Measurements from ENCODE around the gene XPO6. TPM values are rescaled to one million over a fixed set of nuclear protein-coding genes. Genes with fewer than 3 reads are reported as not detected.

The XPO6 gene
- total RNA-seq, 1 experiment from 2014 or later: 124 TPM

DNA sequence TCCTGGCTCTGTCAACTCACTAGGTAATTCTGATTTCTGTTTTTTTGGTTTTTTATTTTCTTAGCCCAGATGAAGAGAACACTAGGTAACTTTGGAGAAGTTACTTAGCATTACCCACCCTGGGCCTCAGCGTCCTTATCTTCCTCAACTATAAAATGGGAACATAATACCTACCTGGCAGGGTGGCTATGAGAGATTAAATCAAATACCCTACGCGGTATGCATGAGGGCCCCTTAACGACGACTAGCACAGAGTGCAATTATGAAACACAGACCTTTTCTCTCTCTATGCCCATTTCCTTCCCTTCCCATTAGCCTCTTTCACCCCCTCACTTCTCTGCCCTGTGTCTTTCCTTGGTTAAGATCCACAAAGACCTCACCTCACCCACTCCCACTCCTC, 11.1 kb downstream of the XPO6 start:
- H3T11ph ChIP-seq (ENCODE audit: low read length): no peak overlapping the region
- peaks cover 6% of the 10 kb centered on the region in 2 experiments; a peak in 3 of 4 replicates for H3K4me1 Mint-ChIP-seq
- H3K4me1 ChIP-seq (ENCODE audit: insufficient read depth, low read length): no peaks in the 10 kb centered on the region
- peaks cover 16% of the 10 kb centered on the region; the same call in 1 of the 2 replicates for H3K79me2 ChIP-seq (ENCODE audit: insufficient read depth, low read length)
- no peak overlapping the region for H4K5ac ChIP-seq (ENCODE audit: insufficient read length, low read depth, low read length)
- H2AFZ ChIP-seq (ENCODE audit: low read length): no peak overlapping the region
- H3K4ac ChIP-seq (ENCODE audit: low read depth, low read length): no peak overlapping the region
- no peaks in the 10 kb centered on the region for H3K9me3 ChIP-seq (ENCODE audit: control insufficient read depth, low read depth, low read length)
- H2AK5ac ChIP-seq (ENCODE audit: insufficient read length, low read length): no peak overlapping the region
- H4K91ac ChIP-seq (ENCODE audit: insufficient read length, low read depth, low read length): no peak overlapping the region
- H3K4me3 Mint-ChIP-seq: no peak overlapping the region
- H3K18ac ChIP-seq (ENCODE audit: insufficient read length, low read depth, low read length): no peak overlapping the region
- no peaks in the 10 kb centered on the region for H3K23me2 ChIP-seq (ENCODE audit: insufficient read length, low read depth, low read length, poor library complexity, severe bottlenecking)
- peaks cover 9% of the 10 kb centered on the region for H3K79me1 ChIP-seq (ENCODE audit: insufficient read depth, low read depth, low read length, poor library complexity, severe bottlenecking)
- no peak overlapping the region for H4K8ac ChIP-seq (replicated peaks; ENCODE audit: insufficient read length, low read depth, low read length)
- no peak overlapping the region for H2BK5ac ChIP-seq (ENCODE audit: insufficient read length, low read length)
- H3K4me2 ChIP-seq (ENCODE audit: insufficient read depth, insufficient read length, low read length): no peak overlapping the region
- H2BK15ac ChIP-seq (ENCODE audit: low read depth, low read length): no peak overlapping the region
- no peak overlapping the region for H3K56ac ChIP-seq (ENCODE audit: insufficient read length, low read depth, low read length)
- WGBS (ENCODE audit: extremely low coverage, insufficient read length, low lambda C conversion rate): no CpG with 5 or more reads among the region's 5 CpGs
- H2BK20ac ChIP-seq (ENCODE audit: low read depth, low read length, poor library complexity, severe bottlenecking): no peak overlapping the region
- TF ChIP-seq CTCF (conservative IDR thresholded peaks at IDR 0.05): no peak
- DNase-seq: no peak
- H3K27me3 Mint-ChIP-seq (ENCODE audit: low read depth): no peaks in the 10 kb centered on the region
- H3K36me3 Mint-ChIP-seq (ENCODE audit: insufficient read depth in 1 of 3, low read depth in 3 of 3): peaks cover 14 to 29% (median 27%) of the 10 kb centered on the region in 3 experiments; a peak in 6 of 7 replicates
- no peaks in the 10 kb centered on the region for H3K27me3 ChIP-seq (ENCODE audit: insufficient read depth, low read length)
- H3K27ac Mint-ChIP-seq: peak overlapping the region; percentile 2 to 76 (median 4); a peak in 4 of 7 replicates
- no peak overlapping the region for H3K23ac ChIP-seq (ENCODE audit: insufficient read length, low read depth, low read length)
- H3K27ac ChIP-seq (ENCODE audit: insufficient read length, low read depth, low read length): no peak overlapping the region
- H2BK120ac ChIP-seq (ENCODE audit: low read depth, low read length, poor library complexity, severe bottlenecking): no peak overlapping the region
- H2BK12ac ChIP-seq (ENCODE audit: insufficient read length, low read depth, low read length): no peak overlapping the region
- H3K9me3 Mint-ChIP-seq: no peaks in the 10 kb centered on the region
- no peak overlapping the region for H3K9ac ChIP-seq (ENCODE audit: extremely low read depth, insufficient read length, low read length)
- no peaks in the 10 kb centered on the region for H4K20me1 ChIP-seq (ENCODE audit: control insufficient read depth, insufficient read depth, insufficient read length)
- H3K14ac ChIP-seq (ENCODE audit: insufficient read depth, low read length): no peak overlapping the region

Data from H9 (cell line).